Adrenal gland (tissue), 12 donors: ENCODE results near the gene ARHGEF3. TPM values are rescaled to one million over a fixed set of nuclear protein-coding genes. Genes with fewer than 3 reads are reported as not detected.

Experiments used
- DNase-seq, 7 donors: peaks; one replicate each; pipeline ENCODE4 v3.0.0-alpha.2; 2019 to 2020
- H3K27ac ChIP-seq, 5 donors: fragments of 200-600 bp; sonication (generic) in 4 of 5; 1 replicate in 3 of 5; 2 replicates in 2 of 5; pipeline versions ENCODE4 v1.5.1 to v1.8.0; 2016 to 2020; ENCODE audit warnings: mild to moderate bottlenecking in 1 of 5
- H3K27me3 ChIP-seq: fragments of 200-600 bp; 2 replicates; pipeline ENCODE4 v1.8.0; 2021
- H3K36me3 ChIP-seq, 2 donors: fragments of 200-600 bp; replicated peaks in 1 of 2; 1 replicate in 1 of 2; 2 replicates in 1 of 2; pipeline versions ENCODE4 v1.5.1 to v1.8.0; 2018 to 2022
- H3K4me1 ChIP-seq, 2 donors: fragments of 200-600 bp; replicated peaks in 1 of 2; 1 replicate in 1 of 2; 2 replicates in 1 of 2; pipeline versions ENCODE4 v1.5.1 to v1.8.0; 2018 to 2021
- H3K4me3 ChIP-seq, 4 donors: fragments of 200-600 bp; sonication (generic) in 3 of 4; one replicate each; pipeline ENCODE4 v1.5.1; 2016 to 2018
- H3K9me3 ChIP-seq, 3 donors: fragments of 200-600 bp; sonication (generic) in 1 of 3; replicated peaks in 1 of 3; 1 replicate in 2 of 3; 2 replicates in 1 of 3; pipeline versions ENCODE4 v1.5.1 to v1.8.0; 2016 to 2021
- POLR2A ChIP-seq, 2 donors: fragments of 450-650 bp; IDR thresholded peaks; one replicate each; pipeline ENCODE4 v1.6.1; 2017; ENCODE audit warnings: antibody characterized with exemption in 2 of 2, mild to moderate bottlenecking in 2 of 2, moderate library complexity in 1 of 2
- WGBS, 4 donors: extraction: QIAGEN DNeasy Blood & Tissue Kit in 2 of 4; methylation state at CpG; one replicate each; pipeline versions ENCODE4 v1.1.5 to v1.1.7; 2013 to 2017; 5-methylcytosine and 5-hydroxymethylcytosine counted together
- intact Hi-C, 2 donors: fragments of 100-400 bp; cut with DNase I; formaldehyde crosslinking; loops; one replicate each; pipeline versions ENCODE4 v1.14.1 to v1.15.0; 2022 to 2023
- polyA plus RNA-seq, 3 donors: library from polyadenylated mRNA; stranded (reverse); fragments of 200-250 nt in 2 of 3; fragments of 350-450 nt in 1 of 3; fragmentation: Illumina TruSeq in 1 of 3; extraction: RNeasy Lipid Tissue Mini Kit (QIAGEN cat#74804) in 1 of 3; gene quantifications; one replicate each; pipeline ENCODE4 v1.2.3, GENCODE V29; 2013 to 2014
- total RNA-seq, 9 donors: library from RNA; depleted of rRNA in 4 of 9; stranded (reverse); fragments of >200 nt in 4 of 9; fragments of 120-200 nt in 1 of 9; fragmentation: NEBNext Ultra II Directional in 1 of 9; extraction: Animal tissue kit (Norgen Biotek cat#: 25700) in 1 of 9; gene quantifications; one replicate each; pipeline versions ENCODE4 v1.1.0 to v1.2.4, GENCODE V29; 2013 to 2023
- TF ChIP-seq, protein P1 (sequence below), 6 experiments: fragments of 450-650 bp in 4 of 6; fragments of 200-600 bp in 2 of 6; sonication (generic) in 1 of 6; IDR thresholded peaks; 1 replicate in 5 of 6; 2 replicates in 1 of 6; pipeline versions ENCODE4 v1.5.1 to v1.8.0; 2016 to 2021; ENCODE audit warnings: antibody characterized with exemption in 6 of 6, mild to moderate bottlenecking in 2 of 6, moderate library complexity in 1 of 6
- donor health status: healthy with polysubstance abuse.
- donor health status: Bipolar disorder and iron deficiency.
- donor health status: DM: yes; HTN: yes; CAD: no.
- donor health status: DM: no; HTN: no; CAD: no.
- donor health status: DM: no; HTN: no; CAD: no.
- donor health status: DM: yes; HTN: yes; CAD: no.

Gene ARHGEF3
- total and polyA plus RNA-seq, 12 donors: 26.6 to 122 (median 61.7) TPM

DNA sequence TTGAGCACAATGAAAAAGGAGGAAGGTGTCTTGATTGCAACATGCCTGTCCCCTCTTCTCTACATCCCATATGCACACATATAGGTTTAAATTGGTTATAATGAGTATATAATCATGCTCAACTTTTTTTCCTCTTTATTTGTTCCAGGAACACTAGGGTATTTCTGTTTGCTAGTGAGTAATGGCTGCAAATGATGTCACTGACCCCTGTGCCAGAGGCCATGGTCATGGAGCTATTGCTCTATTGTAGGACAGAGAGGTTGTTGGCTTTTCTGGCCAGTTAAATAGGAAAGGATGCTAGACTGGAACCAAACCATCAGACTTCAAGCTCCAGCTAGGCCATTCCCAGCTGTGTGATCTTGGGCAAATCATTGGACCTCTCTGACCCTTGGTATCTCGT is 9.6 kb downstream of the ARHGEF3 start:
- Histone ChIP-seq H3K9me3 (no peaks in the 10 kb centered on the region), H3K4me3 (no peak overlapping the region), H3K27ac (peak overlapping the region in 4 of 5 donors; percentile 35 to 78 (median 54)), H3K36me3 (no peaks in the 10 kb centered on the region), H3K4me1 (peaks cover 64 to 83% of the 10 kb centered on the region in 2 donors), H3K27me3 (no peaks in the 10 kb centered on the region)
- TF ChIP-seq, protein P1, sequence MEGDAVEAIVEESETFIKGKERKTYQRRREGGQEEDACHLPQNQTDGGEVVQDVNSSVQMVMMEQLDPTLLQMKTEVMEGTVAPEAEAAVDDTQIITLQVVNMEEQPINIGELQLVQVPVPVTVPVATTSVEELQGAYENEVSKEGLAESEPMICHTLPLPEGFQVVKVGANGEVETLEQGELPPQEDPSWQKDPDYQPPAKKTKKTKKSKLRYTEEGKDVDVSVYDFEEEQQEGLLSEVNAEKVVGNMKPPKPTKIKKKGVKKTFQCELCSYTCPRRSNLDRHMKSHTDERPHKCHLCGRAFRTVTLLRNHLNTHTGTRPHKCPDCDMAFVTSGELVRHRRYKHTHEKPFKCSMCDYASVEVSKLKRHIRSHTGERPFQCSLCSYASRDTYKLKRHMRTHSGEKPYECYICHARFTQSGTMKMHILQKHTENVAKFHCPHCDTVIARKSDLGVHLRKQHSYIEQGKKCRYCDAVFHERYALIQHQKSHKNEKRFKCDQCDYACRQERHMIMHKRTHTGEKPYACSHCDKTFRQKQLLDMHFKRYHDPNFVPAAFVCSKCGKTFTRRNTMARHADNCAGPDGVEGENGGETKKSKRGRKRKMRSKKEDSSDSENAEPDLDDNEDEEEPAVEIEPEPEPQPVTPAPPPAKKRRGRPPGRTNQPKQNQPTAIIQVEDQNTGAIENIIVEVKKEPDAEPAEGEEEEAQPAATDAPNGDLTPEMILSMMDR (IDR thresholded peaks at IDR 0.05): no peak
- TF ChIP-seq POLR2A (IDR thresholded peaks at IDR 0.05): peak in 1 of 2 donors; percentile 10
- 32 to 52% (median 40%) methylated on average over 1 of the region's 1 CpG for WGBS, 4 donors
- DNase-seq: peak in 6 of 7 donors; percentile 75 to 90 (median 82)
- intact Hi-C loops: no loop called here

DNA sequence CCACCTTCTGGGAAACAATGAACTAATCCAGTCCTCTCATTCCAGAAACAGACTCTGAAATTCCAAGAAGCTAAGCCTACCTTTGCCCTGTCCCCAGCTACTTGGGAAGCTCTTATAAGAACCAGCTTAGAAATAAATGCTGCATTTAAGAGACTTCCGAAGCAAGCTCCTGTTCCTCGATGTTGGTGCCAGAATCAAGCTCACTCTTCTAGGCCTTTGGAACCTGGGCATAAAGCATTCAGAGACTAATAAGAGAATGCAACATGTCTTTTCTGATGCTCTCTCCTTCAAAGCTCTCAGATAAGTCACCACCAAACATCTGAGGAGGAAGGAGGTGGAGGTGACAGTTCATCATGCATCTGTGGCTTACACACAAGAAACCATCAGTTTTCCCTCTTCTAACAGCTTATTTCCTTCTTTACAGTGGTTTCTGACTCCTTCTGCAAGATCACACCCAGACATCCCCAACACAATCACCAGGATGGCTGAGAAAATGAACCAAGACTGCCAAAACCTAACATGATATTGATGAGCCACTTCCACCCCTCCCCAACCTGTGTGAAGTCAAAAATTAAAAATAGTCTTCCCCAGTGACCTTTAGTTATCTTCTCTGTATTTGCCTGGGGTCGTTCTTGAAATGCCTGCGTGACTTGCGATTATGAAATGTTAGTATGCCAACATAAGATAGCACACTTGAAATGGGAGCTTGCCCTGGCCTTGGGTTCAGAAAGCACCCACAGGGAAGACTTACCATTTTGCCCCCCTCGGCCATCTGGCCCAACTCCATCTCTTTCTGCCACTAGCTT is 11.5 kb downstream of the ARHGEF3 start:
- H3K36me3 ChIP-seq: no peaks in the 10 kb centered on the region
- no peak overlapping the region for H3K4me3 ChIP-seq
- intact Hi-C loops: no loop called here
- DNase-seq: peak in 6 of 7 donors; percentile 55 to 77 (median 66)
- no peaks in the 10 kb centered on the region for H3K27me3 ChIP-seq
- H3K4me1 ChIP-seq: peaks cover 69 to 83% of the 10 kb centered on the region in 2 donors
- TF ChIP-seq POLR2A (IDR thresholded peaks at IDR 0.05): no peak
- TF ChIP-seq, protein P1 (IDR thresholded peaks at IDR 0.05): no peak
- 34 to 43% (median 39%) methylated on average over 6 of the region's 6 CpGs for WGBS, 4 donors
- H3K27ac ChIP-seq: peak overlapping the region; percentile 2 to 79 (median 48)
- no peaks in the 10 kb centered on the region for H3K9me3 ChIP-seq

DNA sequence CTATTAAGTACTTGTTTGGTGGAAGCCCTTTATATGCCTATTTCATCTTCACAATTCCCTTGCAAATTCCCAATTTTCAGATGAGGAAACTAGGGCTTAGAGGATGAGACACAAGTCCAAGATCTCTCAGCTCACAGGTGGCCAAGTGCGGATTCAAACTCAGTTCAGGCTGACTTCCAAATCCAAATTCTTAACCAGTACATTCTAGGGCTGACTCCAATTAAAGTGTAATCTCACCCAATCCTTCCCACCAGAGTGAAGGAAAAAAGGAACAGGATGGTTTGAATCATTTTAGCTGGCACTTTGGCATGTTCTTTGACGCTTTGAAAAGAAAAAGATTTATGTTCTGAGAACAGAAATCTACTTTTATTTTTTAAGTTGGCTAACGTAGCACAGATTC is 12.7 kb downstream of the ARHGEF3 start:
- no peaks in the 10 kb centered on the region for H3K9me3 ChIP-seq
- H3K27ac ChIP-seq: peak overlapping the region in 2 of 5 donors; percentile 68 to 78
- DNase-seq: peak in 1 of 7 donors; percentile 10
- H3K36me3 ChIP-seq: no peaks in the 10 kb centered on the region
- no peak for TF ChIP-seq POLR2A (IDR thresholded peaks at IDR 0.05)
- TF ChIP-seq, protein P1 (IDR thresholded peaks at IDR 0.05): no peak
- H3K27me3 ChIP-seq: no peaks in the 10 kb centered on the region
- 47 to 58% (median 52%) methylated on average over 3 of the region's 3 CpGs for WGBS, 4 donors
- peaks cover 72 to 89% of the 10 kb centered on the region in 2 donors for H3K4me1 ChIP-seq
- H3K4me3 ChIP-seq: no peak overlapping the region
- intact Hi-C loops: no loop called here

DNA sequence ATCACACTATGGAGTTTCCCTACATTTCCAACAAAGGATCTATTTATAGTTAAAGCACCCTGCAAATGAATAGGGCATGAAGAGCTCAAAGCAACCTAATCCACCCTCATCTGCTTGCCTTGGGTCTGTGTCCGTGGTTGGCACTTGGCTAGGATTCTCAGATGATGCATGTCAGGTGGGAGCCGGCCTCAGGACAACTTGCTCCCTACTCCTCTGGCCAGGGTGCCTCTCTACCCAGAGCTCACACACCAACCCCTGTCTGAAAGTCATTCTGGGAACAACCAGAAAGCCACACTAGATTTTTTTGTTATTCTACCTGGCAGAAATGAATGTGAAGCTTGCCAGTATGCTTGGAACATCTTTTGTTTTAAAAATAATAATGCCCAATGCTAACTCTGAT is 13.2 kb downstream of the ARHGEF3 start:
- peaks cover 78 to 95% of the 10 kb centered on the region in 2 donors for H3K4me1 ChIP-seq
- no peaks in the 10 kb centered on the region for H3K27me3 ChIP-seq
- no peaks in the 10 kb centered on the region for H3K36me3 ChIP-seq
- intact Hi-C loops: no loop called here
- 68 to 73% (median 72%) methylated on average over 2 of the region's 2 CpGs for WGBS, 4 donors
- H3K9me3 ChIP-seq: no peaks in the 10 kb centered on the region
- TF ChIP-seq POLR2A (IDR thresholded peaks at IDR 0.05): no peak
- TF ChIP-seq, protein P1 (IDR thresholded peaks at IDR 0.05): no peak
- H3K27ac ChIP-seq: peak overlapping the region in 3 of 5 donors; percentile 38 to 78 (median 68)
- peak in 1 of 7 donors; percentile 19 for DNase-seq
- H3K4me3 ChIP-seq: no peak overlapping the region
